Peyer's patch (tissue), 4 donors: ENCODE measurements around the gene TMEM248. TPM values are rescaled to one million over a fixed set of nuclear protein-coding genes. Genes with fewer than 3 reads are reported as not detected.
"Not testable (repeated sequence)": the region's sequence is repeated elsewhere in the genome, so short reads cannot be mapped to it uniquely, and the experiment has no call there.

Experiments
- DNase-seq, 3 donors: peaks; one replicate each; pipeline ENCODE4 v3.0.0-alpha.2; 2017 to 2019
- H3K27ac ChIP-seq, 4 donors: fragments of 200-600 bp; sonication (generic); one replicate each; pipeline ENCODE4 v1.5.1; 2016 to 2019
- H3K27me3 ChIP-seq, 2 donors: fragments of 200-600 bp; sonication (generic); one replicate each; pipeline ENCODE4 v1.5.1; 2019
- H3K36me3 ChIP-seq, 3 donors: fragments of 200-600 bp; sonication (generic); one replicate each; pipeline ENCODE4 v1.5.1; 2016 to 2019
- H3K4me1 ChIP-seq, 4 donors: fragments of 200-600 bp; sonication (generic); one replicate each; pipeline ENCODE4 v1.5.1; 2016 to 2019
- H3K4me3 ChIP-seq, 4 donors: fragments of 200-600 bp; sonication (generic); 1 replicate in 3 of 4; 2 replicates in 1 of 4; pipeline ENCODE4 v1.5.1; 2016 to 2019; ENCODE audit warnings: mild to moderate bottlenecking in 1 of 4
- H3K9me3 ChIP-seq, 4 donors: fragments of 200-600 bp; sonication (generic); one replicate each; pipeline ENCODE4 v1.5.1; 2016 to 2019; ENCODE audit warnings: mild to moderate bottlenecking in 1 of 4
- POLR2A ChIP-seq, 2 donors: fragments of 450-650 bp; IDR thresholded peaks; one replicate each; pipeline ENCODE4 v1.5.1; 2017; ENCODE audit warnings: antibody characterized with exemption in 2 of 2, mild to moderate bottlenecking in 2 of 2, moderate library complexity in 2 of 2
- total RNA-seq, 4 donors: library from RNA; depleted of rRNA; stranded (reverse); fragments of >200 nt; gene quantifications; one replicate each; pipeline ENCODE4 v1.1.0, GENCODE V29; 2016
- TF ChIP-seq, protein P1 (sequence below), 6 experiments: fragments of 450-650 bp in 4 of 6; fragments of 200-600 bp in 2 of 6; sonication (generic) in 1 of 6; IDR thresholded peaks; one replicate each; pipeline ENCODE4 v1.5.1; 2017 to 2019; ENCODE audit warnings: antibody characterized with exemption in 6 of 6, mild to moderate bottlenecking in 3 of 6, moderate library complexity in 1 of 6

Gene TMEM248
- total RNA-seq, 4 donors from 2014 or later: 61.9 to 125 (median 115) TPM

DNA sequence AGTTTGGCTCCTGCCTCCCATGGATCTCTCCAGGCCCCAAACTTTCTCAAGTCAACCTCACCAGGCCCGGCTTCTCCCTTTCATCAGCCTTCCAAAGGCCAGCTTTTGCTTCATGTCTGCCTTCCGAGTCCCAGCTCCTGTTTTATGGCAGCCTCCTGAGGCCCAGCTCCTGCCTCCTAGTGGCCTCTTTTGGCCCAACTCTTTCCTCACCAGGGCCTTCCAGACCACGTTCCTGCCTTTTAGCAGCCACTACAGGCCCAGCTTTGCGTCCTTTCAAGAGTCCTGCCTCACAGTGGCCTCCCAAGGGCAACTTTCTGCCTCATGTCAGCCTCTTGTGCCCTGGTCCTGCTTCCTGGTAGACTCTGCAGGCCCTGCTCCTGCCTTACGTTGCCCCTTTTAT is 15.3 kb upstream of the TMEM248 start:
- H3K27me3 ChIP-seq: no peaks in the 10 kb centered on the region
- no peaks in the 10 kb centered on the region for H3K4me1 ChIP-seq
- H3K4me3 ChIP-seq: no peak overlapping the region
- no peak for DNase-seq
- no peak for TF ChIP-seq POLR2A (IDR thresholded peaks at IDR 0.05)
- TF ChIP-seq, protein P1, sequence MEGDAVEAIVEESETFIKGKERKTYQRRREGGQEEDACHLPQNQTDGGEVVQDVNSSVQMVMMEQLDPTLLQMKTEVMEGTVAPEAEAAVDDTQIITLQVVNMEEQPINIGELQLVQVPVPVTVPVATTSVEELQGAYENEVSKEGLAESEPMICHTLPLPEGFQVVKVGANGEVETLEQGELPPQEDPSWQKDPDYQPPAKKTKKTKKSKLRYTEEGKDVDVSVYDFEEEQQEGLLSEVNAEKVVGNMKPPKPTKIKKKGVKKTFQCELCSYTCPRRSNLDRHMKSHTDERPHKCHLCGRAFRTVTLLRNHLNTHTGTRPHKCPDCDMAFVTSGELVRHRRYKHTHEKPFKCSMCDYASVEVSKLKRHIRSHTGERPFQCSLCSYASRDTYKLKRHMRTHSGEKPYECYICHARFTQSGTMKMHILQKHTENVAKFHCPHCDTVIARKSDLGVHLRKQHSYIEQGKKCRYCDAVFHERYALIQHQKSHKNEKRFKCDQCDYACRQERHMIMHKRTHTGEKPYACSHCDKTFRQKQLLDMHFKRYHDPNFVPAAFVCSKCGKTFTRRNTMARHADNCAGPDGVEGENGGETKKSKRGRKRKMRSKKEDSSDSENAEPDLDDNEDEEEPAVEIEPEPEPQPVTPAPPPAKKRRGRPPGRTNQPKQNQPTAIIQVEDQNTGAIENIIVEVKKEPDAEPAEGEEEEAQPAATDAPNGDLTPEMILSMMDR (IDR thresholded peaks at IDR 0.05): peak in 2 of 6 experiments; percentile 15 to 19
- peaks cover 0 to 5% (median 0%) of the 10 kb centered on the region in 3 donors for H3K36me3 ChIP-seq
- no peaks in the 10 kb centered on the region for H3K9me3 ChIP-seq
- no peak overlapping the region for H3K27ac ChIP-seq

DNA sequence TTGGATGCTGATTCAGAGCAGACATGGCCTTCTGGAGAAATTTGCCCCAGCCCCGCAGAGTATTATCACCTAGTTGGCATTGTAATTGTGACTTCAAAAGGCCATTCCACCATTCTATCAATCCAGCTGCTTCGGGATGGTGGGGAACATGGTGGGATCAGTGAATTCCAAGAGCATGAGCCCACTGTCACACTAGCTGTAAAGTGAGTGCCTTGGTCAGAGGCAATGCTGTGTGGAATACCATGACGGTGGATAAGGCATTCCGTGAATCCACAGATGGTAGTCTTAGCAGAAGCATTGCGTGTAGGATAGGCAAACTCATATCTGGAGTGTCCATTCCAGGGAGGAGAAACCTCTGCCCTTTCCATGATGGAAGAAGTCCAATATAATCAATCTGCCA is 13.3 kb upstream of the TMEM248 start:
- no peaks in the 10 kb centered on the region for H3K27me3 ChIP-seq
- H3K27ac ChIP-seq: no peak overlapping the region
- H3K36me3 ChIP-seq: no peaks in the 10 kb centered on the region
- H3K9me3 ChIP-seq: no peaks in the 10 kb centered on the region
- TF ChIP-seq POLR2A (IDR thresholded peaks at IDR 0.05): no peak
- TF ChIP-seq, protein P1 (IDR thresholded peaks at IDR 0.05): no peak
- DNase-seq: no peak
- H3K4me3 ChIP-seq: no peak overlapping the region
- H3K4me1 ChIP-seq: no peaks in the 10 kb centered on the region

DNA sequence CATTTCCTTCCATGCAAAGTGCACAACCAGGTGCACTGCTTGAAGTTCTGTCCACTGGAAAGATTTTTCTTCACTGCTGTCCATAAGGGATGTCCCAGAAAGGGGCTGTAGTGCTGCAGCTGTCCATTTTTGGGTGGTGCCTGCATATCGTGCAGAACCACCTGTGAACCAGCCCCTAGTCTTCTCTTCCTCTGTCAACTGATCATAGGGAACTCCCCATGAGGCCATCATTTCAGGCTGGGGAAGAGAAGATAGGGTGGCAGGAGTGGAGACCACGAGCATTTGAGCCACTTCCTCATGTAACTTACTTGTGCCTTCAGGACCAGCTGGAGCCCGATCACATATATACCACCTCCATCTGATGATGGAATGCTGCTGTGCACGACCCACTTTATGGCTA is 12.4 kb upstream of the TMEM248 start:
- H3K27ac ChIP-seq, H3K27me3 ChIP-seq, DNase-seq, H3K9me3 ChIP-seq, H3K4me3 ChIP-seq, H3K4me1 ChIP-seq, H3K36me3 ChIP-seq: not testable (repeated sequence)

DNA sequence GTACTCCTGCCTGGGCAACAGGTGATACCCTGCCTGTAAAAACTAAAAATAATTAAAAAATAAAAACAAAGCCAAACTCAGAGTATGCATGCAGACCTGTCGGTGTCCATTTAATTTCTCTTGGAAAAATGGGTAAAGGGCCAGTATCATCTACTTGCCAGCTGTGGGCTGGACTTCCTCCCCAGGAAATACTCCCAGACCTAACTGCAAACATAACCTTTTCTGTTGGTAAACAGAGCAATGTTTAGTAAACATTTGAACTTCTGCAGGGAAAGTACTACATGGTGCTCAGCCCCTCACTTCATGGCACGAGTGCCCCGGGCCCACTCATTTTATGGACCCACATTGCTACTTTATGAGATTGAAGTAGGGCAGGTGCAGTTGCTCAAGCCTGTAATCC is 10.2 kb upstream of the TMEM248 start:
- Histone ChIP-seq H3K9me3 (no peaks in the 10 kb centered on the region), H3K27ac (no peak overlapping the region), H3K36me3 (no peaks in the 10 kb centered on the region), H3K4me3 (no peak overlapping the region), H3K27me3 (no peaks in the 10 kb centered on the region), H3K4me1 (no peaks in the 10 kb centered on the region)
- no peak for TF ChIP-seq POLR2A (IDR thresholded peaks at IDR 0.05)
- TF ChIP-seq, protein P1 (IDR thresholded peaks at IDR 0.05): no peak
- no peak for DNase-seq

DNA sequence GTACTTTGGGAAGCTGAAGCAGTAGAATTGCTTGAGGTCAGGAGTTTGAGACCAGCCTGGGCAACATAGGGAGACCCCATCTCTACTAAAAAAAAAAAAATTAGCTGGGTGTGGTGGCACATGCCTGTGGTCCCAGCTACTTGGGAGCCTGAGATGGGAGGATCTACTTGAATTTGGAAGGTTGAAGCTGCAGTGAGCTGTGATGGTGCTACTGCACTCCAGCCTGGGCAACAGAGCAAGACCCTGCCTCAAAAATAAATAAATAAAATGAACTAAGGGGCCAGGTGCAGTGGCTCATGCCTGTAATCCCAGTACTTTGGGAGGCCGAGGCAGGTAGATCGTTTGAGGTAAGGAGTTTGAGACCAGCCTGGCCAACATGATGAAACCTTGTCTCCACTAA is 9.8 kb upstream of the TMEM248 start:
- not testable (repeated sequence) for H3K4me3 ChIP-seq, H3K36me3 ChIP-seq, DNase-seq, H3K27me3 ChIP-seq, H3K9me3 ChIP-seq, H3K27ac ChIP-seq, H3K4me1 ChIP-seq

DNA sequence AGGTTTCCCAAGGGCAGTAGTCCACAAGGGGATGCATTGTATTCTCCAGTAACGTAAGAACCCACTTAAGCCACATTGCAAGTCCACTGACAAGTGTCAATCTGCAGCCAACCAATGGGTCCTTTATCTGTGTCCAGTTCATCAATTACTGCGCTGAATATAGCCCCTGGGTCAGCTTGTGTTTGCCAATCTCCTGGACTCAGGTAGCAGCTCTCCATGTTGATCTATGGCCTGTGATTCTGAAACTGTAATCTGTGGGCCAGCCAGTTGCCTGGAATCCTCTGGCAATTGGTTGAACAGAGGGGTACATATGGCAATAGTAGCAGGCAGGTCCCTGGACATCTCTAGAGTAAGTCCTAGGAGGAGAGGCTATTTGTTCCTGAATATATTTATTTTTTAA is 8.8 kb upstream of the TMEM248 start:
- no peak for TF ChIP-seq POLR2A (IDR thresholded peaks at IDR 0.05)
- TF ChIP-seq, protein P1 (IDR thresholded peaks at IDR 0.05): no peak
- H3K27ac ChIP-seq: no peak overlapping the region
- H3K4me3 ChIP-seq: no peak overlapping the region
- no peaks in the 10 kb centered on the region for H3K36me3 ChIP-seq
- DNase-seq: no peak
- no peaks in the 10 kb centered on the region for H3K9me3 ChIP-seq
- H3K27me3 ChIP-seq: no peaks in the 10 kb centered on the region
- no peaks in the 10 kb centered on the region for H3K4me1 ChIP-seq
